Measurements from ENCODE around the gene AKAP1. TPM values are rescaled to one million over a fixed set of nuclear protein-coding genes. Genes with fewer than 3 reads are reported as not detected.

AKAP1 gene
- total and polyA plus RNA-seq, 2 of the 8 experiments (the other 6 are each of a cell fraction or from before 2014, with no cell fraction given): 120 to 156 TPM

- TF ChIP-seq SIX5 (IDR thresholded peaks at IDR 0.05; ENCODE audit: low read depth, low read length): no peak
- no peak for TF ChIP-seq CTBP2 (IDR thresholded peaks at IDR 0.05; ENCODE audit: borderline replicate concordance, insufficient read depth, insufficient read length, low read length)
- TF ChIP-seq SP4 (IDR thresholded peaks at IDR 0.05; ENCODE audit: low read length): no peak
These were observed 28.6 kb downstream of the AKAP1 start (continued) for GRCh38 chr17:57113656-57114055.

Measured in H1 (cell line).